Esophagus muscularis mucosa (tissue), 4 donors: Measurements from ENCODE around the gene NDC1. TPM values are rescaled to one million over a fixed set of nuclear protein-coding genes. Genes with fewer than 3 reads are reported as not detected.

Experiments
- DNase-seq: peaks from one replicate; pipeline ENCODE4 v3.0.0-alpha.2; 2017; ENCODE audit errors: extremely low spot score
- H3K27ac ChIP-seq, 4 donors: fragments of 200-600 bp; sonication (generic); replicated peaks in 1 of 4; 1 replicate in 3 of 4; 2 replicates in 1 of 4; pipeline ENCODE4 v1.5.1; 2016 to 2019; ENCODE audit warnings: mild to moderate bottlenecking in 1 of 4
- H3K27me3 ChIP-seq, 4 donors: fragments of 200-600 bp; sonication (generic); one replicate each; pipeline versions ENCODE4 v1.5.1 to v1.6.0; 2016 to 2019
- H3K36me3 ChIP-seq, 4 donors: fragments of 200-600 bp; sonication (generic); one replicate each; pipeline ENCODE4 v1.5.1; 2016 to 2019
- H3K4me1 ChIP-seq, 4 donors: fragments of 200-600 bp; sonication (generic); one replicate each; pipeline ENCODE4 v1.5.1; 2016 to 2019
- H3K4me3 ChIP-seq, 4 donors: fragments of 200-600 bp; sonication (generic); 1 replicate in 2 of 4; 2 replicates in 2 of 4; pipeline ENCODE4 v1.5.1; 2016 to 2019; ENCODE audit warnings: mild to moderate bottlenecking in 4 of 4, moderate library complexity in 1 of 4
- H3K9me3 ChIP-seq, 4 donors: fragments of 200-600 bp; sonication (generic); 1 replicate in 3 of 4; 2 replicates in 1 of 4; pipeline ENCODE4 v1.5.1; 2016 to 2019
- CTCF ChIP-seq, 3 experiments: fragments of 200-600 bp in 2 of 3; fragments of 450-650 bp in 1 of 3; sonication (generic) in 2 of 3; IDR thresholded peaks; one replicate each; pipeline ENCODE4 v1.5.1; 2017 to 2019; ENCODE audit warnings: antibody characterized with exemption in 3 of 3, mild to moderate bottlenecking in 2 of 3, moderate library complexity in 1 of 3
- EP300 ChIP-seq: sonication (generic); formaldehyde crosslinking; IDR thresholded peaks from one replicate; pipeline ENCODE4 v1.6.1; 2017; ENCODE audit warnings: antibody characterized with exemption
- POLR2A ChIP-seq: fragments of 450-650 bp; IDR thresholded peaks from one replicate; pipeline ENCODE4 v1.6.1; 2017; ENCODE audit warnings: antibody characterized with exemption, moderate library complexity, mild to moderate bottlenecking, low read depth
- POLR2AphosphoS5 ChIP-seq, 2 donors: sonication (generic); formaldehyde crosslinking; IDR thresholded peaks; one replicate each; pipeline ENCODE4 v1.6.1; 2017; ENCODE audit warnings: antibody characterized with exemption in 2 of 2
- WGBS: methylation state at CpG from one replicate; pipeline ENCODE4 v1.1.5; 2018; 5-methylcytosine and 5-hydroxymethylcytosine counted together
- intact Hi-C: fragments of 100-400 bp; cut with DNase I; formaldehyde crosslinking; loops from one replicate; pipeline ENCODE4 v1.15.1; 2023
- total RNA-seq, 4 donors: library from RNA; depleted of rRNA; stranded (reverse); fragments of >200 nt; gene quantifications; one replicate each; pipeline versions ENCODE4 v1.1.0 to v1.2.1, GENCODE V29; 2016

The NDC1 gene
- total RNA-seq, 4 donors from 2014 or later: 5.6 to 8.3 (median 8.1) TPM

- intact Hi-C loops: no loop called here
- H3K36me3 ChIP-seq: no peaks in the 10 kb centered on the region
- peaks cover 0 to 18% (median 8%) of the 10 kb centered on the region in 4 donors for H3K9me3 ChIP-seq
- H3K27me3 ChIP-seq: no peaks in the 10 kb centered on the region
- peak overlapping the region; percentile 66 to 98 (median 90) for H3K4me3 ChIP-seq
- H3K4me1 ChIP-seq: peaks cover 8 to 17% (median 12%) of the 10 kb centered on the region in 4 donors
- peak overlapping the region; percentile 86 to 98 (median 95) for H3K27ac ChIP-seq
- no peak for DNase-seq
- WGBS: 5% methylated on average over 2 of the region's 2 CpGs
- TF ChIP-seq CTCF (IDR thresholded peaks at IDR 0.05) (no peak), EP300 (no peak), POLR2AphosphoS5 (IDR thresholded peaks at IDR 0.05) (no peak), POLR2A (no peak)
Observed at GRCh38 chr1:53838654-53838974, 518 bp upstream of the NDC1 start.

GRCh38 chr1:53837646-53837923 lies 511 bp downstream of the NDC1 start:
- H3K36me3 ChIP-seq: no peaks in the 10 kb centered on the region
- no peaks in the 10 kb centered on the region for H3K27me3 ChIP-seq
- H3K4me3 ChIP-seq: peak overlapping the region; percentile 66 to 98 (median 90)
- intact Hi-C loops: no loop called here
- peak overlapping the region; percentile 86 to 98 (median 95) for H3K27ac ChIP-seq
- DNase-seq: no peak
- no peak for TF ChIP-seq POLR2A
- TF ChIP-seq EP300: no peak
- H3K9me3 ChIP-seq: peaks cover 0 to 12% (median 5%) of the 10 kb centered on the region in 4 donors
- peaks cover 8 to 17% (median 12%) of the 10 kb centered on the region in 4 donors for H3K4me1 ChIP-seq
- under 1% methylated on average over 5 of the region's 5 CpGs for WGBS

GRCh38 chr1:53835491-53835890 lies 2.6 kb downstream of the NDC1 start:
- intact Hi-C loops: no loop called here

GRCh38 chr1:53834776-53835175 lies 3.3 kb downstream of the NDC1 start:
- intact Hi-C loops: no loop called here
- peaks cover 0 to 17% (median 0%) of the 10 kb centered on the region in 4 donors for H3K36me3 ChIP-seq
- H3K9me3 ChIP-seq: no peaks in the 10 kb centered on the region
- 95% methylated on average over 11 of the region's 11 CpGs for WGBS
- H3K4me3 ChIP-seq: no peak overlapping the region
- TF ChIP-seq POLR2A (no peak), EP300 (no peak), CTCF (IDR thresholded peaks at IDR 0.05) (no peak), POLR2AphosphoS5 (IDR thresholded peaks at IDR 0.05) (no peak)
- no peak overlapping the region for H3K27ac ChIP-seq
- H3K27me3 ChIP-seq: no peaks in the 10 kb centered on the region
- DNase-seq: no peak
- peaks cover 8 to 17% (median 12%) of the 10 kb centered on the region in 4 donors for H3K4me1 ChIP-seq

More at GRCh38 chr1:53835491-53835890, 2.6 kb downstream of the NDC1 start:
- WGBS: 84% methylated on average over 2 of the region's 2 CpGs
- Histone ChIP-seq H3K27ac (no peak overlapping the region), H3K9me3 (no peaks in the 10 kb centered on the region), H3K27me3 (no peaks in the 10 kb centered on the region), H3K4me3 (no peak overlapping the region), H3K36me3 (peaks cover 0 to 11% (median 0%) of the 10 kb centered on the region in 4 donors), H3K4me1 (peaks cover 8 to 17% (median 12%) of the 10 kb centered on the region in 4 donors)
- no peak for DNase-seq
- TF ChIP-seq CTCF (IDR thresholded peaks at IDR 0.05): no peak
- no peak for TF ChIP-seq EP300
- no peak for TF ChIP-seq POLR2AphosphoS5 (IDR thresholded peaks at IDR 0.05)
- TF ChIP-seq POLR2A: no peak

GRCh38 chr1:53833393-53833792 lies 4.7 kb downstream of the NDC1 start:
- Histone ChIP-seq H3K4me1 (peaks cover 8 to 15% (median 10%) of the 10 kb centered on the region in 4 donors), H3K9me3 (no peaks in the 10 kb centered on the region), H3K27me3 (no peaks in the 10 kb centered on the region), H3K36me3 (peaks cover 0 to 17% (median 0%) of the 10 kb centered on the region in 4 donors), H3K27ac (no peak overlapping the region), H3K4me3 (no peak overlapping the region)
- DNase-seq: no peak
- 95% methylated on average over 4 of the region's 4 CpGs for WGBS
- TF ChIP-seq POLR2A (no peak), CTCF (IDR thresholded peaks at IDR 0.05) (no peak), EP300 (no peak), POLR2AphosphoS5 (IDR thresholded peaks at IDR 0.05) (no peak)
- intact Hi-C loops: no loop called here
